CD4-positive, alpha-beta memory T cell (primary cell): ENCODE results near the gene ZC3H18. TPM values are rescaled to one million over a fixed set of nuclear protein-coding genes. Genes with fewer than 3 reads are reported as not detected.

Source experiments
- CTCF ChIA-PET: fragments of 350-600 bp; sonication (Branson Sonifier 250); formaldehyde crosslinking; loops from one replicate; lab custom pipeline; 2021; ENCODE audit warnings: inconsistent platforms; ENCODE audit not compliant: partially characterized antibody; lab: Charles Lee
- POLR2A ChIA-PET: fragments of 350-600 bp; sonication (Branson Sonifier 250); formaldehyde crosslinking; loops from one replicate; lab custom pipeline; 2021; ENCODE audit not compliant: partially characterized antibody; lab: Charles Lee
- DNase-seq, 5 donors: peaks; one replicate each; pipeline versions ENCODE4 v3.0.0 to v3.0.0-alpha.2; 2020 to 2022; ENCODE audit warnings: mixed read lengths in 1 of 5
- H3K27ac ChIP-seq: one replicate; pipeline ENCODE4 v1.7.0; 2013; ENCODE audit warnings: low read depth, low read length
- H3K27me3 ChIP-seq: 2 replicates; pipeline ENCODE4 v1.7.0; 2013; ENCODE audit warnings: mild to moderate bottlenecking, low read length, moderate library complexity; ENCODE audit not compliant: insufficient read depth
- H3K36me3 ChIP-seq: 2 replicates; pipeline ENCODE4 v1.7.0; 2013; ENCODE audit warnings: mild to moderate bottlenecking, low read length, moderate library complexity; ENCODE audit not compliant: insufficient read depth
- H3K4me1 ChIP-seq: 2 replicates; pipeline ENCODE4 v1.7.0; 2013; ENCODE audit warnings: mild to moderate bottlenecking, low read length, moderate library complexity; ENCODE audit not compliant: insufficient read depth
- H3K4me3 ChIP-seq, 2 donors: one replicate each; pipeline ENCODE4 v1.7.0; 2013; ENCODE audit warnings: low read length in 2 of 2, mild to moderate bottlenecking in 1 of 2
- H3K9me3 ChIP-seq, 2 donors: one replicate each; pipeline ENCODE4 v1.7.0; 2013; ENCODE audit warnings: low read length in 2 of 2, control low read depth in 1 of 2; ENCODE audit not compliant: control insufficient read depth in 1 of 2
- H3K27ac Mint-ChIP-seq, 7 donors: one replicate each; pipeline ENCODE4 v1.8.0; 2020 to 2021; ENCODE audit warnings: mixed read lengths in 7 of 7, mild to moderate bottlenecking in 6 of 7, inconsistent platforms in 3 of 7, moderate library complexity in 3 of 7
- H3K27me3 Mint-ChIP-seq, 2 donors: one replicate each; pipeline ENCODE4 v1.8.0; 2020 to 2021; ENCODE audit warnings: mixed read lengths in 2 of 2
- H3K36me3 Mint-ChIP-seq, 2 donors: one replicate each; pipeline ENCODE4 v1.8.0; 2020 to 2021; ENCODE audit warnings: mixed read lengths in 2 of 2, inconsistent platforms in 1 of 2, mild to moderate bottlenecking in 1 of 2
- H3K4me1 Mint-ChIP-seq, 4 donors: one replicate each; pipeline ENCODE4 v1.8.0; 2020 to 2021; ENCODE audit warnings: mixed read lengths in 4 of 4, mild to moderate bottlenecking in 1 of 4
- H3K4me3 Mint-ChIP-seq, 8 donors: one replicate each; pipeline ENCODE4 v1.8.0; 2020 to 2021; ENCODE audit warnings: mixed read lengths in 8 of 8, mild to moderate bottlenecking in 7 of 8, moderate library complexity in 6 of 8, inconsistent platforms in 3 of 8
- H3K9me3 Mint-ChIP-seq, 8 donors: one replicate each; pipeline ENCODE4 v1.8.0; 2020 to 2021; ENCODE audit warnings: mixed read lengths in 8 of 8, mild to moderate bottlenecking in 5 of 8, inconsistent platforms in 3 of 8, moderate library complexity in 1 of 8
- intact Hi-C: fragments of 100-400 bp; cut with micrococcal nuclease; formaldehyde crosslinking; loops from one replicate; pipeline ENCODE4 v1.15.1; 2023
- polyA plus RNA-seq, 2 donors: library from polyadenylated mRNA; unstranded; fragments of 300-500 nt; fragmentation: Illumina TruSeq; gene quantifications; one replicate each; pipeline ENCODE4 v1.2.3, GENCODE V29; 2021
- total RNA-seq, 2 experiments: library from RNA; stranded (reverse); gene quantifications; one replicate each; pipeline ENCODE4 v1.2.3, GENCODE V29; 2021

Gene ZC3H18
- total and polyA plus RNA-seq, 4 experiments from 2014 or later = 3.0 to 91.5 (median 54.0) TPM

- no peaks in the 10 kb centered on the region for H3K36me3 ChIP-seq
- peaks cover 43% of the 10 kb centered on the region for H3K4me1 ChIP-seq
- Mint-ChIP-seq H3K27ac (peak overlapping the region in 3 of 7 donors; percentile 64 to 84 (median 82)), H3K36me3 (peaks cover 16 to 18% of the 10 kb centered on the region in 2 donors), H3K27me3 (peaks cover 0 to 9% of the 10 kb centered on the region in 2 donors), H3K4me3 (peak overlapping the region in 3 of 8 donors; percentile 15 to 73 (median 58)), H3K9me3 (peaks cover 0 to 7% (median 0%) of the 10 kb centered on the region in 8 donors), H3K4me1 (peaks cover 16 to 51% (median 32%) of the 10 kb centered on the region in 4 donors)
- no peaks in the 10 kb centered on the region for H3K9me3 ChIP-seq
- intact Hi-C loops = no loop called here
- no peak overlapping the region for H3K4me3 ChIP-seq
- no peak for DNase-seq
- ChIA-PET POLR2A (interaction anchor here (1.1 to 5.0 kb wide), 7 partner anchors 8 to 141 kb away, joined by 3 to 35 read pairs (median 4); partner anchors contain the start of genes CYBA and MVD), CTCF (no interaction called here)
- H3K27me3 ChIP-seq = peaks cover 11% of the 10 kb centered on the region
- H3K27ac ChIP-seq = no peak overlapping the region
Observed at GRCh38 chr16:88640498-88641247, 70.5 kb downstream of the ZC3H18 start.

GRCh38 chr16:88642881-88643643, 72.9 kb downstream of the ZC3H18 start:
- peaks cover 0 to 3% of the 10 kb centered on the region in 2 donors for H3K27me3 Mint-ChIP-seq
- H3K4me1 Mint-ChIP-seq = peaks cover 9 to 31% (median 18%) of the 10 kb centered on the region in 4 donors
- no peak for DNase-seq
- Histone ChIP-seq H3K27me3 (peaks cover 11% of the 10 kb centered on the region), H3K9me3 (no peaks in the 10 kb centered on the region), H3K27ac (no peak overlapping the region), H3K4me3 (no peak overlapping the region), H3K4me1 (peaks cover 26% of the 10 kb centered on the region), H3K36me3 (no peaks in the 10 kb centered on the region)
- peaks cover 12 to 18% of the 10 kb centered on the region in 2 donors for H3K36me3 Mint-ChIP-seq
- H3K9me3 Mint-ChIP-seq = peaks cover 0 to 2% (median 0%) of the 10 kb centered on the region in 8 donors
- intact Hi-C loops = no loop called here
- POLR2A ChIA-PET = interaction anchor here (0.8 to 5.0 kb wide), 7 partner anchors 10 to 63 kb away, joined by 3 to 34 read pairs (median 5); partner anchors contain the start of genes CTU2 and RNF166
- H3K27ac Mint-ChIP-seq = peak overlapping the region in 1 of 7 donors; percentile 58
- H3K4me3 Mint-ChIP-seq = no peak overlapping the region
- CTCF ChIA-PET = no interaction called here

- no peak overlapping the region for H3K27ac Mint-ChIP-seq
- ChIA-PET CTCF (no interaction called here), POLR2A (interaction anchor here (1.3 to 2.6 kb wide), 2 partner anchors 24 to 63 kb away, joined by 4 to 7 read pairs; partner anchors contain the start of genes CTU2 and RNF166)
- intact Hi-C loops = no loop called here
- H3K9me3 Mint-ChIP-seq = peaks cover 0 to 2% (median 0%) of the 10 kb centered on the region in 8 donors
- H3K27me3 Mint-ChIP-seq = peaks cover 0 to 3% of the 10 kb centered on the region in 2 donors
- no peaks in the 10 kb centered on the region for H3K36me3 ChIP-seq
- H3K27ac ChIP-seq = no peak overlapping the region
- peaks cover 7 to 26% (median 13%) of the 10 kb centered on the region in 4 donors for H3K4me1 Mint-ChIP-seq
- peaks cover 14 to 18% of the 10 kb centered on the region in 2 donors for H3K36me3 Mint-ChIP-seq
- H3K4me3 Mint-ChIP-seq = no peak overlapping the region
- no peak for DNase-seq
- H3K4me3 ChIP-seq = no peak overlapping the region
- peaks cover 10% of the 10 kb centered on the region for H3K27me3 ChIP-seq
- H3K4me1 ChIP-seq = peaks cover 25% of the 10 kb centered on the region
- H3K9me3 ChIP-seq = no peaks in the 10 kb centered on the region
Observed at GRCh38 chr16:88643644-88643932, 73.4 kb downstream of the ZC3H18 start.

GRCh38 chr16:88645455-88645854, 75.3 kb downstream of the ZC3H18 start:
- Histone ChIP-seq H3K4me1 (peaks cover 17% of the 10 kb centered on the region), H3K27ac (no peak overlapping the region), H3K27me3 (no peaks in the 10 kb centered on the region), H3K36me3 (peaks cover 4% of the 10 kb centered on the region), H3K4me3 (no peak overlapping the region), H3K9me3 (no peaks in the 10 kb centered on the region)
- Mint-ChIP-seq H3K9me3 (peaks cover 0 to 2% (median 0%) of the 10 kb centered on the region in 8 donors), H3K4me3 (no peak overlapping the region), H3K27ac (peak overlapping the region in 3 of 7 donors; percentile 11 to 65 (median 22)), H3K4me1 (peaks cover 10 to 23% (median 15%) of the 10 kb centered on the region in 4 donors), H3K27me3 (peaks cover 0 to under 1% of the 10 kb centered on the region in 2 donors), H3K36me3 (peaks cover 22% of the 10 kb centered on the region in 2 donors)
- intact Hi-C loops = no loop called here
- POLR2A ChIA-PET = no interaction called here
- CTCF ChIA-PET = no interaction called here
- peak in 1 of 5 donors; percentile 5 for DNase-seq

- Histone ChIP-seq H3K9me3 (no peaks in the 10 kb centered on the region), H3K36me3 (peaks cover 4% of the 10 kb centered on the region), H3K4me1 (peaks cover 15% of the 10 kb centered on the region), H3K27me3 (no peaks in the 10 kb centered on the region), H3K27ac (no peak overlapping the region), H3K4me3 (no peak overlapping the region)
- no peak overlapping the region for H3K4me3 Mint-ChIP-seq
- peaks cover 22% of the 10 kb centered on the region in 2 donors for H3K36me3 Mint-ChIP-seq
- peaks cover 10 to 21% (median 14%) of the 10 kb centered on the region in 4 donors for H3K4me1 Mint-ChIP-seq
- CTCF ChIA-PET = no interaction called here
- POLR2A ChIA-PET = no interaction called here
- intact Hi-C loops = no loop called here
- DNase-seq = no peak
- peak overlapping the region in 2 of 7 donors; percentile 60 to 62 for H3K27ac Mint-ChIP-seq
- H3K27me3 Mint-ChIP-seq = no peaks in the 10 kb centered on the region
- H3K9me3 Mint-ChIP-seq = peaks cover 0 to 2% (median 0%) of the 10 kb centered on the region in 8 donors
Observed at GRCh38 chr16:88645941-88646340, 75.7 kb downstream of the ZC3H18 start.

GRCh38 chr16:88646345-88647034, 76.3 kb downstream of the ZC3H18 start:
- H3K4me1 ChIP-seq = peaks cover 20% of the 10 kb centered on the region
- Mint-ChIP-seq H3K27me3 (no peaks in the 10 kb centered on the region), H3K4me1 (peaks cover 11 to 26% (median 17%) of the 10 kb centered on the region in 4 donors), H3K36me3 (peaks cover 22 to 26% of the 10 kb centered on the region in 2 donors), H3K9me3 (peaks cover 0 to 2% (median 0%) of the 10 kb centered on the region in 8 donors), H3K27ac (peak overlapping the region in 4 of 7 donors; percentile 12 to 62 (median 41)), H3K4me3 (peak overlapping the region in 1 of 8 donors; percentile 30)
- H3K27me3 ChIP-seq = no peaks in the 10 kb centered on the region
- POLR2A ChIA-PET = interaction anchor here (0.7 to 4.1 kb wide), 3 partner anchors 6 to 76 kb away, joined by 4 to 35 read pairs (median 7); partner anchors contain the start of genes IL17C and ZC3H18
- intact Hi-C loops = no loop called here
- H3K4me3 ChIP-seq = no peak overlapping the region
- H3K27ac ChIP-seq = no peak overlapping the region
- H3K36me3 ChIP-seq = peaks cover 4% of the 10 kb centered on the region
- CTCF ChIA-PET = no interaction called here
- peak in 1 of 5 donors; percentile 20 for DNase-seq
- H3K9me3 ChIP-seq = no peaks in the 10 kb centered on the region
